ENCODE data around the gene TPRN.
A peak's percentile ranks its signal among the peaks of the same experiment; 100 is the strongest.

Gene TPRN

DNA sequence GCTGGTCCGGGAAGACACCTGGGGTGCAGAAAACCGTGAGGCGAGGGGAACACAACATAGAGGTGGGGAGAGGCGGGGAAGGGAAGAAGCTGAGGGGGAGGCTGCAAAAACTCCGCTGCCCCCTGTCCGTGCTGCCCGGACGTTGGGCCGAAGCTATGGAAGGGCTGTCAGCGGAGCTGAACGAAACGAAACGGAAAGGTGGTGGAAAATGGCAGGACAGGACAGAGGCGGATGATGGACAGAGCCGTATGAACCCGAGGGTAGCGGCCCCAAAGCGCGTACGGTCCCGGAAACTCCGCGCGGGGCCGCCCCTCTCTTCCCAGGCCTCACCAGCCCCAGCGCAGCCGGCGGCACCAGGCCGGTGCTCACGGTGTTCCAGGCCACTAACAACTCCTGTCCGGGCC, 12.5 kb downstream of the TPRN start:
- no peak for DNase-seq

DNA sequence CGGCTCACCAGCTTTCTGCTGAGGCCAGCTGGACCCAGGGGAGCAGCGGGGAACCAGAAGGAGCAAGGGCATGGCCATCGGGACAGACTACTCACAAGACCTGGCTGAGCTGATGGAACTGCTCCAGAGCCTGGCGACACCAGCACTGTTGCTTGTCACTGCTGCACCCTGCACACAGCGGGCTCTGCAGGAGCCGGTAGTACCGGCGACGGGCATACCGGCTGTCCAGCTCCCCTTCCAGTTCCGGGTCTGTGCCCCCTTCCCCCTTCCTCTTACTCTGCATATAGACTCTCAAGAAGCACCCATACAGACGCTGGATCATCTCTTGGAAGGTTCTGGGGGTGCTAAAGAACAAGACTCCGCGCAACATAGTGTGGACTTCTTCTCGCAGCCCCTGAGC, 13.2 kb downstream of the TPRN start:
- DNase-seq = no peak

DNA sequence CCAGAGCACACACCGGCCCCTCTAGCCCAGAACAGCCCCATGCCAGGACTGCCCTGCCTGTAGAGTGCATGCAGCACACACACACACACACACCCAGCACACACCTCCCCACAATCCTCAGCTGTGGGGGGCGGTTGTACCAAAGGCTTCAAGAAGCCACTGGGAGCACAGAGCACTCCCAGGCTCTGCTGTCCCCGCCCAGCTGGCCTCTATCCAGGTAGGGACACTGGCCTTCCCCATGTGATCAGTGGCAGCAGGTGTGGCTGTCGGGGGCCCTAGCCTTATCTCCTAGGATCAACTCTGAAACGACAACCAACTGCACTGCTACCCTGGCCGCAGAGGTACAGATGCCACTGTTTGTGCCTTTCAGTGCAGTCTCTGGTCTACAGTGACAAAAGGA, 14.2 kb downstream of the TPRN start:
- peak; percentile 26 for DNase-seq

DNA sequence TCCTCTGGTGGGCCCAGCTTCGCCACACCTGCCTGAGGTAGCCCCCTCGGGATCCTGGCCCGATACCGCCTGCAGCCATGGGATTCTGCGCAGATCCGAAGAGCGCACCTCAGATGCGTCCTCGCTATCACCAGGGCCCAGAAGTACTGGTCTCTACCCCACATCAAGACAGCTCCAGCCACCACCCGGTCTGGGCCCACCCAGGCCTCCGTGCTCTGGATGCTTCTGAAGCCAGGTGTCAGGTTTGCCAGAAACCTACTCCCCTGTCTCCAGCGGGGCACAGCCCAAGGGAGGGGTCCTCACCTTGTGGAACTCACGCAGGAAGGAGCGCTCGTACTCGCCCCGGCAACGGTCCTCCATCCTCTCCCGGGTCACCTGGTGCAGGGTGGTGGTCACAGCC, 14.6 kb downstream of the TPRN start:
- DNase-seq = no peak

DNA sequence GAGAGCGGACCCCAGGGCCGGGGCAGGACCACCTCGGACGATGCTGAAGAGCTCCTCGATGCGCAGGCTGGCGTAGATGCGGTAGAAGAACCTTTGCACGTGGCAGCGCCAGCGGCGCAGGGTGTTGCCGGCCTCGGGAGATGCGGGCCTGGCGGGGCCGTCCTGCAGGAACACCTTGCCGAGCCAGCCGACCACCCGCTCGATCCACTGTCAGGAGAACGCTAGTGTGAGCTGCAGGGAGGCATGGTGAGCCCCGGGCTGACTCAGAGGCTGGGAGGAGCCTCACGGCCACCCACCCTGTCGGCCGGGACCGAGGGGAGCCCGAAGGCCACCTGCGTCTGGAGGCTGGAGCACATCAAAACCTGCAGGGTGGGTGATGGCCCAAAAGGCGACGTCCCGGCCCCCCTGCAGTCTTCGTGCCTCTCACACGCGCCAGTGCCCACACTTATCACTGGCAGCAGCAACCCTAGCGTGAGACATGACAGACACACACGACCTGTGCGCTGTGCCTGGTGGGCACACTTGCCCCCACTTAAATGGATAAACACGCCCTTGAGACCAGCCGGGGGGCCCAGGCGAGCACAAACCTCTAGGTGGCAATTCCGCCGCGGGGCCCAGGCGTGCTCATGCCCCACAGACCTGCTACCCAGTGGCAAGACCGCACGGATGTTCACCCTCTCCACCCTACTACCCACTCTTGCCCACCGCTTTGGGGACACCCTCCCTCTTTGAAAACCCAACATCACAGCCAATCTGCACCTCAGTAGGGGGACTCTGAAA, 15.5 kb downstream of the TPRN start:
- DNase-seq = no peak

DNA sequence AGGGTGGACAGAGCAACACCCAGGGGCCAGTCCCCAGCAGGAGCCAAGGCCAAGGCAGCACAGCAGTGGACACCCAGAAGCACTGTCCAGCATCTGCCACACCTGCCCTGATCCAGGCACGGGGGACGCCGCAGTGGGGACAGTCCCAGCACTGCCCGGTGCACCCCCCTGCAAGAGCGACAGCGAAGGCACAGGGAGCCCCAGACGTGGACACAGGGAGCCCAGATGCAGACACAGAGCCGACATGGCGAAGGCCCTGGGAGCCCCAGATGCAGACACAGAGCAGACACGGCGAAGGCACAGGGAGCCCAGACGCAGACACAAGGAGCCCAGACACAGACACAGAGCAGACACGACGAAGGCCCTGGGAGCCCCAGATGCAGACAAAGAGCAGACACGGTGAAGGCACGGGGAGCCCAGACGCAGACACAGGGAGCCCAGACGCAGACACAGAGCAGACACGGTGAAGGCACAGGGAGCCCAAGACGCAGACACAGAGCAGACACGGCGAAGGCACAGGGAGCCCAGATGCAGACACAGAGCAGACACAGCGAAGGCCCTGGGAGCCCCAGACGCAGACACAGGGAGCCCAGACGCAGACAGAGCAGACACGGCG, 16.5 kb downstream of the TPRN start:
- DNase-seq = no peak

DNA sequence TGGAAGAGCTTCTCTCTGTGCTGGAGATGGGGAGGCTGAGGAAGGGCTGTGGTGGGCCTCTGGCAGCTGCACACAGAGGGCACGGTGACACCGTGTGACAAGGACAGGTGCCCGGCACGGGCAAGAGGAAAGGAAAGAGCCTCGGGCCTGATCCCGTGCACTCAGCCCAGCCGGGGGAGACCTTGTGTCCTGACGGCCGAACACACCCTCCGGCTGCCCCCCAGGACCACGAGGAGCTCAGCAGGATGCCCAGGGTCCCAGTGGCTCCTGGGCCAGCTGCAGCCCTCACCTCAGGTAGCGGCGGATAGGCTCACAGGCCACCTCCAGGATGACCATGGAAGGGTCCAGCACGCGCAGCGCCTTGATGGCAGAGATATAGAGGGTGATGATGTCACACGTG, 17.7 kb downstream of the TPRN start:
- no peak for DNase-seq

DNA sequence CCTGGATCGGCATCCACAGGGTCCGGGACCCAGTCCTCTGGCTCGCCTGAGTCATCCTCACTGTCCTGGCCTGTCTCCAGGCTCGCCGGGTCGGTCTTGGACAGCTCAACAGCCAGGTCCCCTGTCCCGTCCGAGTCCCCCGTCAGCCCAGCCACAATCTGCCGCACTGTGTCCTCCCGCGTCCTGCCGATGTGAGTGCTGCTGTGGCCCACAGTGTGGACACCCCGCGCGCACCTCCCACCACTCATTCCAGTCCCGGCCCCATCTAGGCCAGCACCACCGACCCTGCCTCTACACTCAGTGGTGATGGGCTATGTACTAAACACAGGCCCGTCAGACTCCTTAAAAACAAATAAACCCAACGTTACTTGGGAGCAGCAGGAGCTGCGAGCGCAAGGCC, 18.9 kb downstream of the TPRN start:
- DNase-seq = no peak

DNA sequence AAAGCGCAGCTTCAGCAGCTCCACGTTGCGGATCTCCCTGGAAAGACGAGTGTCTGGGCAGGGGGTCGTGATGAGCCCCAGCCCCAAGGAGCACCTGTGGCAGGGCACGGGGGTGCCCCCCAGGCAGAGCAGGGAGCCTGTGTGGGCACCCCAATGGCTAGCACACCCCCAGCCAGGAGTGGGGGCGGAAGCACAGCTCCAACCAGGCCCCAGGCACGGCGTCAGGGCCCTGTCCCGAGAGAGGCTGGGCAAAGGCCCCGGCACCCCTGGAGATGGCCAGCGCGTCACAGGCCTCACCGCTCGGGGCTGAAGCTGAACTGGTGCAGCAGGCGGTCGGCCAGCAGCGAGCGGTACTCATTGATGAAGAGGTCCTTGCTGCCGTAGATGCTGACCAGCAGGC, 20.1 kb downstream of the TPRN start:
- DNase-seq = no peak

DNA sequence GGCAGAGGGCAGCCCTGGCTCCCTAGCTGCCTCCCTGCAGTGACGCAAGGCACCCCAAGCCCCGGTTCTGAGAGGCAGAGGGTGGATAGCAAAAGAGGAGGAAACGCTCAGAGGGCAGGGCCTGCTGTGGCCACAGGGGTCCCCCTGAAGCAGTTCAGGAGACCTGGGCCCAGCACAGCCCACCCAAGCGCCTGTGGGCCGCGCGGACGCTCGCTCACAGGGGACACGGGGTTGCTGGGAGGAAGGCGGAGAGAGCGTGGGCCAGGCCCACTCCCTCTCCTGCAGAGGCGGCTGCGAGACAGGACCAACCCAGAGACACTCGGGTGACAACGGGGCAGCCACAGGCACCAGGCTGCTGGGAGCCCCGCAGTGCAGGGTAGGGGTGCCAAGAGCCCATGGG, 20.8 kb downstream of the TPRN start:
- no peak for DNase-seq

DNA sequence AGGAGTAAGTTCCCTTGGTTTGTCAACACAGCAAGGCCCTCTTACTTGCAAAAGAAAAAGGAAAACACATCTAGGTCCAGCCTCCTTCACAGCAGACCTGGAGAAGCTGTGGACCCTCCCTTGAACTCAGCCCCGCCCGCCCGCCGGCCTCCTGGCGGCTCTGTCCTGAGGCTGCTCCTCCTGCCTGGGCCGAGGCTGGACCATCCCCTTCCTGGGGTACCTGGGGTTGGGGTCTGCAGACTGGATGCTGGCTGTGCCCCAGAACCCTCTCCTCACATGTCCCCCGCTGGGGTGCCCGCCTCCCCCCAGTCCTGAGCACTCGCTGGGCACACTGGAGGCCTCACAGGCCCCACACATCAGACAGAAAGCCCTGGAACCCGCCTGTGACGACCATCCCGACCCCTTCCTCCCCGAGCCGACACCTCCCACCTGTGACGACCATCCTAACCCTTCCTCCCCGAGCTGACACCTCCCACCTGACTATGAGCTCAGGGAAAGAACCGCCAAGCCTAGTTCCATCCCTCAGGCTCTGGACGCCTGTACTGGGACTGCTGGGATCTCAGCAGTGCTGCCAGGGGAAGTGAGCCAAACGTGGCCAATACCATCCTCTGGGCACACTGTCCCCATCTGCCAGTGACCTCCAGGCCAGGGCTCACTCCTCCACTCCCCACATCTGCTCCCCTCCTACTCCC, 21.5 kb downstream of the TPRN start:
- no peak for DNase-seq

DNA sequence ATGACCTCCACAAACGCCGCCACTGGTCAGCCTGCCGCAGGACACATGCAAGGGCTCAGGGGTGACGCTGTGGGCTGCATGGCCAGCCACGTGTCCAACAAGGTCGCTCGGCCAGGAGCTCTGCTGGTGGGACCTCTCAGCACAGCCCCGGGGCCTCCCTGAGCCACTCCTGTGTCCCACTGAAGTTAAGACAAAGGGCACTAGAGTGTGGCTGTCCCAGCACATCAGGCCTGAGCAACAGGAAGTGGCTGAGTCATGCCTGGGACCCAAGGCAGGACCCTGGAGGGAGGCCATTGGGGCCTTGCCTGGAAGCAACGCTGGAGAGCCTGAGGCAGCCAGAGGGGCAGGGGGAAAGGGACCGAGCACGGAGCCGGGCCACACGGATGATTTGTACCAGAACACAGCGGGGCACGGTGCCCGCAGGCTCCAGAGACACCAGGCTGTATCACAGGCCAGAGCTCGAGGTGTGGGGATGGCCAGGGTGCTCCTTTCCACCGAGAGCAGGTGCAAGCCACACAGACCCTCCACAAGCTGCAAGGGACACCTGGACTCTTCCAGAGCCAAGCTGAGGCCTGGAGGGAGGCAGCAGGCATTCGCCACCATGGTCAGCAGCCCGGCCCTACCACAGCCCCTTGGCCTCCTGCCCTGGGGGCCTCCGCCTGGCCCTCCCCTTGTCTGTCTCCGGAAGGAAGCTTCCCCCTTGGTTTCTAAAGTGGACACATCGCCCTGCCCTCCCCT, 22.2 kb downstream of the TPRN start:
- no peak for DNase-seq

DNA sequence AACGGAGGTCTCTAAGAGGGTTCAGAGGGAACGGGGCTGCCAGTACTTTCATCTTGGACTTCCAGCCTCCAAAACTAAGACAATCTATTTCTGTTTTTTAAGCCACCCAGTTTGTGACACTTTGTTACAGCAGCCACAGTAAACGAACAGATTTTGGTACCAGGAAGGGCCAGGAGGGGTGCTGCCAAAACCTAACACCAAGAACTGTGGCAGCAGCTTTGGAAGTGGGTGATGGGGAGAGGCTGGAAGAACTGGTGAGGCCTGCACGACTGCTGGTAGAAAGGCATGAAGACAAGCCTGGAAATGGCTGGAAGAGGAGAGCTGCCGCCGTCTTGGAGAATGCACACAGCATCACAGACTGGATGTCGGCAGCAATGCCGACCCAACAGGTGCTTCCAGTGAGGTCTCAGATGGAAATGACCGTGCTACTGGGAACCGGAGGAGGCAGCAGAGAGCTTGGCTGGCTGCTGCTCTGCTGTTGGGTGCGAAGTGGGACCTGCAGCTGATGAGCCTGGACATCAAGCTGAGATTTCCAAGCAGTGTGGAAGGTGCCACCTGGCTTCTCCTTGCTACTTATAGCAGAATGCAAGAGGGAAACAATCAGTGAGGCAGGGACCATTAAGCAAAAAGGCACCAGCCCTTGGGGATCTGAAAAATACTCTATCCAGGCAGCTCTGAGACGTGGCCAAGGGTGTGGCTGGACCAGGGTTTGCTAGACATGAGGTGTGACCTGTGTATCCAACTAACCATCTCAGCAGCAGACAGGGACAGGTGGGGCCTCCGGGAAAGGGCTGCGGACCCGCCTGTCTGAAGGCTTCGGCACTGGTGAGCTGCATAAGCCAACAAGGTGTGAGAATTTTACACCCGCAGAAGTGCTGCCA, 24.0 kb downstream of the TPRN start:
- DNase-seq = peak; percentile 87

DNA sequence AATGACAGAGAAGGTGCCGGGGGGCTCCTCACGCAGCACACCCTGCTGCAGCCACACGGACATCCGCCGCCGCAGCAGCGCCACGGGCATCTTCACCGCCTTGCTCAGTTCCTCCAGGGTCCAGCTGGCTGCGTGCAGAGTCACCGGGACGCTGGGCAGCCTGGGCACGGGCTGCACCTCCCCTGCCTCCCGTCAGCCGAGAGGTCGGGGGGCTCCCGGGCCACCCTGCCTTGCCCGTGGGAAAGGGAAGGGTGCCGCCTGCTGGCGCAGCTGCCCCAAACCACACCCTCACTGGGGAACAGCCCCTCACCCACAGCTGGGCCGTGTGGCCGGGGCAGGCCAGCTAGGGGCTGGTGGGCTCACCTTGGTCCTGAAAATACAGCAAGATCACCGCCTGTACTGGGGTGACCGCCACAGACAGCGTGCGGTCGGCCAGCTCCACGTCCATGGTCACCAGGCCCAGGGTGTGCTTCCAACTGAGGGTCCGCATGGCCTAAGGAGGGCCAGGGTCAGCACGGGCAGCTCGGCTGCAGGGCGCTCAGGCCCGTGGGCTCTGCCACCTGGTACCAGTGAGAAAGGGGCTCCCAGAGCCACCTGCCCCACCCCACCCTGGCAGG, 25.1 kb downstream of the TPRN start:
- peak; percentile 28 for DNase-seq

DNA sequence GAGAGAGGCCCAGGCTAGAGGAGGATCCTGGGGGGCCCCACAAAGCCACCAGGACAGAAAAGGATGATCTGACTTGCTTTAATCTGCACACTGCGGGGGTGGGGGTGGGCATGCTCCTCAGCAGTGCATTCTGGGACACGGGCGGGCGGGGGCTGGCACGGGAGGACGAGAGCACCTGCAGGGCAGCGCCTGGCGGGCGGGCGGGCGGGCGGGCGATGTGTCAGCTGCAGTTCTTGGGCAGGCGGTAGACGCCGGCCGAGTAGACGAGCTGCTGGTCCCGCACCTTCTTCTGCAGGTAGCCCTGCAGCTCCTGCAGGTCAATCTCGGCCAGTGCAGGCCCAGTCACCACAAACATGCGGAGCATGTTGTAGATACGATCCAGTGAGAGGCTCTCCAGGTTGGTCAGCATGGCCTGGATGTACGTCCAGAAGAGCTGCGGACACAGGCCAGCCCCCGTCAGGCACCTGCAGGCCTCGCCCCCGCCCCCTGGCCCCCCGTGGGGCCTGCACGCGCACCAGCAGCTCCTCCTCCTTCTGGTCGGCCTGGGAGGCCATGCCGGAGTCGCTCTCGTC, 25.7 kb downstream of the TPRN start:
- peak; percentile 95 for DNase-seq

DNA sequence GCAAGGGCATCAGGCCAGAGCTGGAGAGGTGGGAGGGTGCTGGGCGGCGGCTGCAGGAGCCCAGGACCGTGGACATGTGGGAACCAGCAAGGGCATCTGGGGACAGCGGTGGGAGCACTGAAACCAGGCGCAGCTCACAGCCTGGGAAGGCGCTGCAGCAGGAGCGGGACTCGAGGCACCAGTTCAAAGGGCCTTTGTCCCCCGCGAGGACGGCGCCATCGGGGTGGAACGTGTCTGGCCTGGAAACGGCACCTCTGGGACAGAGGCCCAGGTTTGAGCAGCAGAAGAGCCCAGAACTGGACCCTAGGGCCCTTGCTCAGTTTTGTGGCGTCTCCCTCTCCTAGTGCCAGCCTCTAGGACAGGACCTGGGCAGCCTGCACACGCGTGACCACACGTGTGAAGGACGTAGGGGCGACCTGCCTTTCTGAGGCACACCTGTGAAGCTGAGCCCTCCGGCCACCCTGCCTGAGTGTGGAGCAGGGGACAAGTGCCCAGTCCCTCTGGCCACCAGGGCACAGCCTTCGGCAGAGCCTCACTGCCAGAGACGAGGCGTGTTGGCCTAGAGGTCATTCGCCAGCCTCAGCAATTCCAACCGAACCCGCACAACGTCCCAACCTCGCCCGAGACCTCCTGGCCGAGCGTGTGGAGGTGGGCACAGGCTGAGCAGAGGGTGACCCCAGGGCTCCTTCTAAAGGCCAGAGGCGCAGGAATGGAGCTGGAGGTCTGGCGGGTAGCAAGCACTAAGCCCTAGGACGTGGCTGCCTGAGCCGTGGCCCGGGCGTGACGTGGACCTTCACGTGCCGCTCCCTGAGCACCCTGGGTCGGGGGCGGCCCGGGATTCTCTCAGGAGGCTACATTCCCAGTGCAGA, 26.5 kb downstream of the TPRN start:
- peak; percentile 63 for DNase-seq

DNA sequence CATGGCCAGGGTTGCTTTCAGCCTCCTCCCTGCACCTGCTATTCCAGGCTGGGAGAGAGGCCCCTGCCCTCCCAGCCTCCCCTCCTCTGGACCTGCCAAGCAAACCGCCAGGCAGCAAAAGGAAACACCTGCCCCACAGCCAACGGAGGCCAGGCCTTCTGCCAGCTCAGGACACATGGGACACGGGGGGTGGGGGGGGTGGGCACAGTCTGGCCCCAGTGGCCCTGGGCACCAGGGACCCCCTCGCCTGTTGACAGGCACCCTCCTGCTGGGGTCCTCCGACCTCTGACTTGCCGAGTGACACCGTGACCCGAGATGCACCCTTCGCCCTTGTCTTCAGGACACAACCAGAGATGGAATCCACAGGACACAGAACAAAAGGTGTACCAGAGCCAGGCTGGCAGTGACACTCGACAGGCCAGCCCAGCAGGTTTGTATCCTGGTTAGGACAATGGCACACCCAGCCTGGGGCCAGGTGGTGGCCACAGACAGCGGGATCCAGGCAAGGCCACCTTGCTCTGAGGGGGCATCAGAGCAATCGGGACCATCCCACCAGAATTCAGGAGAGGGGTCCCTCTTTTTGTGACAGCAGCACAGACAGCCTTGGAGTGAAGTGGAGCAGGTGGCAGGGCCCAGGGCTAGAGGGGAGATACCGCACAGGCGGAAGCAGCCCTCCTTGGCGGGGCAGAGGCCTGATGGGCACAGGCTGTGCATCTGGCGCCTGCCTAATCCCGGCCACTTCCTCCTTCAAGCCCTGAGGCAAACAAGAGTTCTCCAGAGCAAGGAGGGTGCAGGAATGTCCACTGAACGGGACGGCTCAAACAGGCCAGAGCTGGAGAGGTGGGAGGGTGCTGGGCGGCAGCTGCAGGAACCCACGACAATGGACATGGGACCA, 27.4 kb downstream of the TPRN start:
- DNase-seq = peak; percentile 95

DNA sequence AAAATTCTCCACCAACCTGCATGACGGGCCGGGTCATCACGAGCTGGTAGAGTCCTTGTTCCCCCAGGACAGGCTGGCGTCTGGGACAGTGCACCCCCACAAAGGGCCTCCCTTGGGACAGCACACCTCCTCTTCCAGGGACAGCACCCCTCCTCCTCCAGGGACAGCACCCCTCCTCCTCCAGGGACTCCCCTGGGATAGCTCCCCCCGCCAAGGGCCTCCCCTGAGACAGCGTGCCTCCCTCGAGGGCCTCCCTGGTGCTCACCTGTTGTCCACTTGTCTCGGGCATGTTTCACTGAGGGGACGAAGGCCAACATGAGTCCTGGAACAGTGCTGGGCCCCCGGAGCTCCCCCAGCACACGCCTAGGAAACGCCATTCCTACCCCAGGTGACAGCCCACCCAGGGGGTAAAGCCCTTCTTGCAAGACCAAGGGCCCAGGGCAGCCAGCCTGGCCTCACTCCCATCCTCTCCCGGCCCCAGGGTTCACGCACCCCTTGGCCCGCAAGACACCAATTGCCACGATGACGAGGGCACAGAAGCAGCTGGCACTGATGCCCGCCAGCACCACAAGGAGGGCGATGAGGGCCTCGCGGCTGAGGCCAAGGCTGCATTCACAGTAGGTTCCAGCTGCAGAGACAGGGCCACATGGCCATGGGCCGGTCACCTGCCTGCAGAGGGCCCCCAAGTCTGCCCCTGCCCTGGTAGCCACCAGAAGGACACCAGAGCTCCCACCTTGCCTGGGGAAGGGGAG, 29.2 kb downstream of the TPRN start:
- peak; percentile 71 for DNase-seq
